SK-N-SH (cell line): ENCODE results near the gene CUBN. TPM values are rescaled to one million over a fixed set of nuclear protein-coding genes. Genes with fewer than 3 reads are reported as not detected.

Experiments
- CTCF ChIA-PET: fragments of 300-600, 350-600 bp; formaldehyde crosslinking; extraction: SDS; loops from one replicate; lab custom pipeline; 2021; lab: Yijun Ruan, JAX
- POLR2A ChIA-PET: fragments of 350-600 bp; sonication (Branson Sonifier 250); formaldehyde crosslinking; extraction: SDS; loops from one replicate; lab custom pipeline; 2020; ENCODE audit warnings: antibody characterized with exemption, inconsistent platforms; lab: Yijun Ruan, JAX
- DNase-seq: peaks from one replicate; pipeline ENCODE4 v3.0.0; 2012
- H2AFZ ChIP-seq: fragments of 200-600 bp; sonication (generic); 2 replicates; pipeline ENCODE4 v1.8.1; 2016; ENCODE audit warnings: antibody characterized with exemption, mild to moderate bottlenecking, low read depth
- H3F3A ChIP-seq: fragments of 200-600 bp; sonication (generic); replicated peaks from 2 replicates; pipeline ENCODE3; 2016; ENCODE audit warnings: antibody characterized with exemption, mild to moderate bottlenecking; ENCODE audit not compliant: insufficient read depth
- H3K27ac ChIP-seq, 2 experiments: fragments of 200-500 bp in 1 of 2; fragments of 200-600 bp in 1 of 2; sonication (Bioruptor generic) in 1 of 2; sonication (generic), shearing (Covaris generic) in 1 of 2; 2 replicates each; pipeline versions ENCODE4 v1.5.1 to v1.6.1; 2014 to 2016; ENCODE audit warnings: low read depth in 2 of 2, inconsistent platforms in 1 of 2, low read length in 1 of 2, mild to moderate bottlenecking in 1 of 2, mixed read lengths in 1 of 2
- H3K27me3 ChIP-seq: fragments of 200-600 bp; sonication (generic), shearing (Covaris generic); 2 replicates; pipeline ENCODE4 v1.6.1; 2016; ENCODE audit warnings: mixed run types; ENCODE audit not compliant: insufficient read depth
- H3K36me3 ChIP-seq, 2 experiments: fragments of 200-500 bp in 1 of 2; fragments of 200-600 bp in 1 of 2; sonication (Bioruptor generic) in 1 of 2; sonication (generic) in 1 of 2; replicated peaks in 1 of 2; 2 replicates each; pipeline versions ENCODE3 to v1.5.1; 2014 to 2016; ENCODE audit warnings: low read length in 1 of 2, mild to moderate bottlenecking in 1 of 2; ENCODE audit not compliant: insufficient read depth in 2 of 2, control insufficient read depth in 1 of 2
- H3K4me1 ChIP-seq, 2 experiments: fragments of 200-500 bp in 1 of 2; fragments of 200-600 bp in 1 of 2; sonication (Bioruptor generic) in 1 of 2; sonication (generic), shearing (Covaris generic) in 1 of 2; 2 replicates each; pipeline versions ENCODE4 v1.5.1 to v1.6.1; 2014 to 2016; ENCODE audit warnings: low read depth in 1 of 2, low read length in 1 of 2, mixed run types in 1 of 2; ENCODE audit not compliant: insufficient read depth in 2 of 2, control insufficient read depth in 1 of 2
- H3K4me2 ChIP-seq: fragments of 200-600 bp; sonication (generic), shearing (Covaris generic); 2 replicates; pipeline ENCODE4 v1.6.1; 2017; ENCODE audit warnings: mixed run types
- H3K4me3 ChIP-seq, 2 experiments: fragments of 200-500 bp in 1 of 2; fragments of 200-600 bp in 1 of 2; sonication (Bioruptor generic) in 1 of 2; sonication (generic), shearing (Covaris generic) in 1 of 2; 2 replicates each; pipeline versions ENCODE4 v1.5.1 to v1.8.1; 2014 to 2016; ENCODE audit warnings: low read depth in 2 of 2, inconsistent platforms in 1 of 2, low read length in 1 of 2, mild to moderate bottlenecking in 1 of 2, mixed read lengths in 1 of 2, moderate library complexity in 1 of 2
- H3K79me2 ChIP-seq: fragments of 200-600 bp; sonication (generic); 2 replicates; pipeline ENCODE4 v1.8.1; 2017; ENCODE audit warnings: mild to moderate bottlenecking; ENCODE audit not compliant: insufficient read depth
- H3K9ac ChIP-seq: fragments of 200-600 bp; sonication (generic); 2 replicates; pipeline ENCODE4 v1.6.1; 2017; ENCODE audit warnings: mixed run types
- H3K9me2 ChIP-seq: fragments of 200-600 bp; sonication (generic); 2 replicates; pipeline ENCODE4 v1.6.1; 2017; ENCODE audit warnings: mixed run types
- H3K9me3 ChIP-seq: fragments of 200-600 bp; sonication (generic); 2 replicates; pipeline ENCODE4 v1.6.1; 2017; ENCODE audit warnings: mixed run types, mild to moderate bottlenecking, moderate library complexity
- H4K20me1 ChIP-seq: fragments of 200-600 bp; sonication (generic); 2 replicates; pipeline ENCODE4 v1.6.1; 2017; ENCODE audit warnings: mild to moderate bottlenecking, mixed run types; ENCODE audit not compliant: insufficient read depth
- CHD2 ChIP-seq: fragments of 150-350 bp; IDR thresholded peaks from 2 replicates; pipeline ENCODE4 v1.6.1; 2018; ENCODE audit warnings: low read length; ENCODE audit not compliant: partially characterized antibody
- EP300 ChIP-seq, 2 experiments: IDR thresholded peaks; 2 replicates each; pipeline versions ENCODE4 v1.4.0 to v1.6.1; 2012; ENCODE audit warnings: borderline replicate concordance in 1 of 2, low read depth in 1 of 2, low read length in 1 of 2
- EZH2phosphoT487 ChIP-seq: fragments of 200-600 bp; sonication (generic); IDR thresholded peaks from 2 replicates; pipeline ENCODE4 v1.6.1; 2017; ENCODE audit warnings: low read depth, mixed run types, mild to moderate bottlenecking, antibody characterized with exemption, moderate library complexity, borderline replicate concordance
- FOSL2 ChIP-seq: IDR thresholded peaks from 2 replicates; pipeline ENCODE4 v1.4.0; 2012; ENCODE audit warnings: low read depth, mild to moderate bottlenecking, moderate library complexity, borderline replicate concordance
- FOXJ3 ChIP-seq: sonication (generic); formaldehyde crosslinking; IDR thresholded peaks from 2 replicates; pipeline ENCODE4 v1.5.1; 2020; ENCODE audit warnings: mild to moderate bottlenecking, missing genetic modification reagents
- FOXM1 ChIP-seq: IDR thresholded peaks from 2 replicates; pipeline ENCODE4 v1.4.0; 2012; ENCODE audit warnings: low read depth, mild to moderate bottlenecking
- GABPA ChIP-seq: IDR thresholded peaks from 2 replicates; pipeline ENCODE4 v1.4.0; 2012; ENCODE audit warnings: low read depth, mild to moderate bottlenecking
- GATA2 ChIP-seq: sonication (generic); formaldehyde crosslinking; IDR thresholded peaks from 2 replicates; pipeline ENCODE4 v1.5.0; 2020; ENCODE audit warnings: mild to moderate bottlenecking, missing genetic modification reagents
- POLR2AphosphoS5 ChIP-seq: IDR thresholded peaks from 2 replicates; pipeline ENCODE4 v1.6.1; 2012; ENCODE audit warnings: low read depth, low read length
- RCOR1 ChIP-seq: fragments of 150-350 bp; IDR thresholded peaks from 2 replicates; pipeline ENCODE4 v1.6.1; 2017; ENCODE audit warnings: antibody characterized with exemption, low read length
- REST ChIP-seq: IDR thresholded peaks from 2 replicates; pipeline ENCODE4 v1.6.1; 2012; ENCODE audit warnings: mild to moderate bottlenecking, low read depth, low read length, moderate library complexity
- SIN3A ChIP-seq: IDR thresholded peaks from 2 replicates; pipeline ENCODE4 v1.6.1; 2012; ENCODE audit warnings: low read depth, mild to moderate bottlenecking, low read length, moderate library complexity, borderline replicate concordance
- SMC3 ChIP-seq: IDR thresholded peaks from 2 replicates; pipeline ENCODE4 v1.6.1; 2012; ENCODE audit warnings: low read depth, low read length, improper control_type of control experiment
- TAF1 ChIP-seq: IDR thresholded peaks from 2 replicates; pipeline ENCODE4 v1.6.1; 2012; ENCODE audit warnings: low read depth, mild to moderate bottlenecking, low read length, moderate library complexity, borderline replicate concordance
- TCF12 ChIP-seq: IDR thresholded peaks from 2 replicates; pipeline ENCODE4 v1.4.0; 2012
- TEAD4 ChIP-seq: IDR thresholded peaks from 2 replicates; pipeline ENCODE4 v1.4.0; 2012; ENCODE audit warnings: mild to moderate bottlenecking, borderline replicate concordance; ENCODE audit not compliant: insufficient read depth
- YY1 ChIP-seq: IDR thresholded peaks from 2 replicates; pipeline ENCODE4 v1.4.0; 2012; ENCODE audit warnings: low read depth, mild to moderate bottlenecking
- ZBTB33 ChIP-seq: IDR thresholded peaks from 2 replicates; pipeline ENCODE4 v1.4.0; 2012; ENCODE audit warnings: low read depth, borderline replicate concordance
- WGBS: methylation state at CpG from one replicate; pipeline ENCODE4 v1.1.6; 2017; ENCODE audit warnings: low lambda C conversion rate; 5-methylcytosine and 5-hydroxymethylcytosine counted together
- polyA plus RNA-seq, 3 experiments: library from polyadenylated mRNA; depleted of rRNA; stranded (reverse); fragments of >200 nt; gene quantifications; 2 replicates each; pipeline ENCODE4 v1.2.3, GENCODE V29; 2012
- TF ChIP-seq, protein P1 (sequence below): IDR thresholded peaks from 2 replicates; pipeline ENCODE4; 2012
- TF ChIP-seq, protein P2 (sequence below): fragments of 150-350 bp; IDR thresholded peaks from 2 replicates; pipeline ENCODE4 v1.6.1; 2016; ENCODE audit warnings: mild to moderate bottlenecking, low read depth, low read length

The CUBN gene
- polyA plus RNA-seq, 1 of the 3 experiments (the other 2 are of a cell fraction) = 2.4 TPM

DNA sequence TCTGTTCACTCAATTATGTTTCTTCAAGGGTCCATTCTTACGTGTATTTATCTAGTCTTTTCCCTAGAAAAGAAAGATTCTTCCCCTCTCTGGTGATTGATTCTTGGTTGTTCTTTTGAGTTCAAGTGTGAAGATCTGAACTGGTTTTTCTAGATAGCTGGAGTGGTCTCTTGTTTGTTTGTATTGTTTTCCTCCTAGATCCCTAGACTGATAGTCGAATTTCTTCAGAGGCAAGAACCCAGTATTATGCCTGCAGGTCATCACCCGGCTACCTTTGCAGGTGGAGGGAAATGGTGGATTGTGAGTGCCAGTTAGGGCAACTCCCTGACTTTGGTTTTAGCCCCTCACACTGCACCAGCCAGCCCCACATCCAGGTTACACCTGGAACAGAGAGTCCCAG, 310.2 kb downstream of the CUBN start:
- H3K9me3 ChIP-seq = no peaks in the 10 kb centered on the region
- TF ChIP-seq TAF1 = no peak
- ChIA-PET CTCF (no interaction called here), POLR2A (no interaction called here)
- H4K20me1 ChIP-seq = no peaks in the 10 kb centered on the region
- no peak overlapping the region for H3K9ac ChIP-seq
- peaks cover 0 to 10% of the 10 kb centered on the region in 2 experiments for H3K36me3 ChIP-seq
- H3K4me3 ChIP-seq = no peak overlapping the region
- H3F3A ChIP-seq = peaks cover 3% of the 10 kb centered on the region
- H3K4me2 ChIP-seq = no peak overlapping the region
- peaks cover 26% of the 10 kb centered on the region for H3K79me2 ChIP-seq
- no peaks in the 10 kb centered on the region for H3K9me2 ChIP-seq
- WGBS = 78% methylated on average over 3 of the region's 3 CpGs
- DNase-seq = no peak
- H3K27ac ChIP-seq = no peak overlapping the region
- no peaks in the 10 kb centered on the region for H3K27me3 ChIP-seq
- no peak overlapping the region for H2AFZ ChIP-seq
- H3K4me1 ChIP-seq = peaks cover 0 to 13% of the 10 kb centered on the region in 2 experiments; a peak in 2 of 4 replicates

DNA sequence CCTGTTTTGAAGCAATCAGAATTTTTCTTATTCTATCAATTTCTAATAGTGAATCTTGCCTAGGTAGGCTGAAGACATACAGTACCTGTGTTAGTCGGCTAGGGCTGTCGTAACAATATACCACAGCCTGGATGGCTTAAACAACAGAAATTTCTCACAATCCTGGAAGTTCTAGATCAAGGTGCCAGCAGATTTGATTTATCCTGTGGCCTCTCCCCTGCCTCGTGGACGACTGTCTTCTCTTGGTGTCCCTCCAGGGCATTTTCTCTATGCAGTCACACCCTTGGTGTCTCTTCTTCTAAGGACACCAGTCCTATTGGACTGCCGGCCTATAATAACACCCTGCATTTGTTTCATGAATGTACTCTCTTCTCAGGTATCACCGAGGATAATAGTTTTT, 310.6 kb downstream of the CUBN start:
- DNase-seq = no peak
- no peak overlapping the region for H3K9ac ChIP-seq
- peaks cover 3% of the 10 kb centered on the region for H3F3A ChIP-seq
- ChIA-PET POLR2A (no interaction called here), CTCF (no interaction called here)
- H3K36me3 ChIP-seq = peaks cover 0 to 9% of the 10 kb centered on the region in 2 experiments
- H3K27ac ChIP-seq = no peak overlapping the region
- TF ChIP-seq SIN3A (no peak), ZBTB33 (no peak), SMC3 (no peak), FOXM1 (no peak), RCOR1 (no peak), GATA2 (CRISPR knock-in tag) (no peak), EZH2phosphoT487 (no peak), POLR2AphosphoS5 (no peak), YY1 (no peak), GABPA (no peak), TEAD4 (no peak), TCF12 (no peak), EP300 (IDR thresholded peaks at IDR 0.05; ENCODE audit: borderline replicate concordance in 1 of 2, low read depth in 1 of 2, low read length in 1 of 2) (no peak), REST (no peak), FOSL2 (no peak), FOXJ3 (CRISPR knock-in tag) (no peak), CHD2 (no peak)
- TF ChIP-seq, protein P1, sequence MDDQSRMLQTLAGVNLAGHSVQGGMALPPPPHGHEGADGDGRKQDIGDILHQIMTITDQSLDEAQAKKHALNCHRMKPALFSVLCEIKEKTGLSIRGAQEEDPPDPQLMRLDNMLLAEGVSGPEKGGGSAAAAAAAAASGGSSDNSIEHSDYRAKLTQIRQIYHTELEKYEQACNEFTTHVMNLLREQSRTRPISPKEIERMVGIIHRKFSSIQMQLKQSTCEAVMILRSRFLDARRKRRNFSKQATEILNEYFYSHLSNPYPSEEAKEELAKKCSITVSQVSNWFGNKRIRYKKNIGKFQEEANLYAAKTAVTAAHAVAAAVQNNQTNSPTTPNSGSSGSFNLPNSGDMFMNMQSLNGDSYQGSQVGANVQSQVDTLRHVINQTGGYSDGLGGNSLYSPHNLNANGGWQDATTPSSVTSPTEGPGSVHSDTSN = no peak
- TF ChIP-seq, protein P2, sequence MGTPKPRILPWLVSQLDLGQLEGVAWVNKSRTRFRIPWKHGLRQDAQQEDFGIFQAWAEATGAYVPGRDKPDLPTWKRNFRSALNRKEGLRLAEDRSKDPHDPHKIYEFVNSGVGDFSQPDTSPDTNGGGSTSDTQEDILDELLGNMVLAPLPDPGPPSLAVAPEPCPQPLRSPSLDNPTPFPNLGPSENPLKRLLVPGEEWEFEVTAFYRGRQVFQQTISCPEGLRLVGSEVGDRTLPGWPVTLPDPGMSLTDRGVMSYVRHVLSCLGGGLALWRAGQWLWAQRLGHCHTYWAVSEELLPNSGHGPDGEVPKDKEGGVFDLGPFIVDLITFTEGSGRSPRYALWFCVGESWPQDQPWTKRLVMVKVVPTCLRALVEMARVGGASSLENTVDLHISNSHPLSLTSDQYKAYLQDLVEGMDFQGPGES = no peak
- H2AFZ ChIP-seq = no peak overlapping the region
- H3K4me1 ChIP-seq = peaks cover 0 to 13% of the 10 kb centered on the region in 2 experiments; a peak in 2 of 4 replicates
- H3K4me2 ChIP-seq = no peak overlapping the region
- 95% methylated on average over 6 of the region's 6 CpGs for WGBS
- H3K79me2 ChIP-seq = peaks cover 30% of the 10 kb centered on the region
- no peak overlapping the region for H3K4me3 ChIP-seq
- H3K9me3 ChIP-seq = no peaks in the 10 kb centered on the region
- no peaks in the 10 kb centered on the region for H4K20me1 ChIP-seq
- no peaks in the 10 kb centered on the region for H3K27me3 ChIP-seq
- no peaks in the 10 kb centered on the region for H3K9me2 ChIP-seq
